C4-2B (cell line): ENCODE data around the gene CASKIN2.

Source experiments
- CTCF ChIP-seq: fragments of 450-650 bp; conservative IDR thresholded peaks from 2 replicates; pipeline ENCODE4 v1.5.1; 2017; ENCODE audit warnings: mild to moderate bottlenecking
- ZFX ChIP-seq: fragments of 450-650 bp; IDR thresholded peaks from 2 replicates; pipeline ENCODE4 v1.6.1; 2017

GRCh38 chr17:75503976-75504346 lies 11.4 kb downstream of the CASKIN2 start:
- TF ChIP-seq CTCF (no peak), ZFX (no peak)
